Fibroblast of villous mesenchyme (primary cell): ENCODE data around the gene BPIFB2. TPM values are rescaled to one million over a fixed set of nuclear protein-coding genes. Genes with fewer than 3 reads are reported as not detected.

ENCODE experiments used
- DNase-seq: peaks from one replicate; pipeline ENCODE4 v3.0.0-alpha.2; 2010; ENCODE audit warnings: low read depth
- H3K4me3 ChIP-seq: 2 replicates; pipeline ENCODE4 v1.5.1; 2011; ENCODE audit warnings: low read depth, mild to moderate bottlenecking, low read length
- CTCF ChIP-seq: IDR thresholded peaks from 2 replicates; pipeline ENCODE4 v1.5.1; 2012; ENCODE audit warnings: low read depth, mild to moderate bottlenecking, low read length; ENCODE audit not compliant: insufficient read depth
- total RNA-seq: library from RNA; depleted of rRNA; stranded (reverse); fragments of >200 nt; gene quantifications from 2 replicates; pipeline ENCODE4 v1.2.3, GENCODE V29; 2012

The BPIFB2 gene
- total RNA-seq, 1 donor, result not detected

GRCh38 chr20:33010674-33011449 is 3.4 kb downstream of the BPIFB2 start:
- H3K4me3 ChIP-seq, result no peak overlapping the region
- no peak for DNase-seq
- TF ChIP-seq CTCF, result no peak

GRCh38 chr20:33012327-33013189 is 5.1 kb downstream of the BPIFB2 start:
- TF ChIP-seq CTCF, result no peak
- DNase-seq, result no peak
- no peak overlapping the region for H3K4me3 ChIP-seq

GRCh38 chr20:33013701-33014326 is 6.3 kb downstream of the BPIFB2 start:
- no peak overlapping the region for H3K4me3 ChIP-seq
- DNase-seq, result no peak
- no peak for TF ChIP-seq CTCF

- no peak for DNase-seq
- no peak overlapping the region for H3K4me3 ChIP-seq
- no peak for TF ChIP-seq CTCF
Measured at GRCh38 chr20:33014336-33015113, 7.0 kb downstream of the BPIFB2 start.

- no peak for DNase-seq
- no peak for TF ChIP-seq CTCF
- no peak overlapping the region for H3K4me3 ChIP-seq
Measured at GRCh38 chr20:33015114-33015484, 7.6 kb downstream of the BPIFB2 start.
